ENCODE results near the gene ATE1. TPM values are rescaled to one million over a fixed set of nuclear protein-coding genes. Genes with fewer than 3 reads are reported as not detected.

Gene ATE1
- polyA plus RNA-seq, 2 of the 4 experiments (the other 2 are of a cell fraction), result 27.2 to 58.8 TPM

DNA sequence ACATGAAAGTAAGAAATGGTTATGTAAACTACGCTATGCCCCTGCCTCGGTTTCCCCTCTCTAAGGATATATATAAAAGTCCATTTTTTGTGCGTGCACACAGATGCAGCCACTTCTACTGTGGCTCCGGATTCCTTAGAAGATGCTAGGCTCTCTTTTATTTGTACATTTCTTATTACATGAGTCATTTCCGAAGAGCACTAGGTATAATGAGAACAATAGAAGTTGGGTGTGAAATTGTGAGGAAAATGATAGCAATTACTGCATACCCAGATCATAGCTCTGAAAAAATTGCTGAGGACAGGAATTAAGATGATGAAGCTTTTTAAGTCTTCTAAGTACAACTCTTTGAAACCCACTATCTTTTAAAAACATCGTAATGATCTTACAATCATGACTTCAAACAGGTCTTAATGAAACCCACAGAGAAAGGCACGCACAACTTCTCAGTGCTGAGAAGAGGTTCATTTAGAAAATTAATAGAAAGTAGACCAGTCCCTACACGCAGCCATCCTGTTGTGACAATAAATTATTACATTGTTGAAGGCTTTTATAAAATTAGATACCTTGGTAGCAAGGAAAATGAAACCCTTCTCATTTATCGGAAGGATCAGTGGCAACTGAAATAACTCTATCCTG, 233.4 kb downstream of the ATE1 start (continued):
- TF ChIP-seq CEBPB (IDR thresholded peaks at IDR 0.05), result no peak
- TF ChIP-seq HEYL (CRISPR knock-in tag; IDR thresholded peaks at IDR 0.05), result no peak
- TF ChIP-seq CBX8 (IDR thresholded peaks at IDR 0.05), result no peak
- TF ChIP-seq CTCF (IDR thresholded peaks at IDR 0.05), result no peak
- TF ChIP-seq HOXB5 (CRISPR knock-in tag; IDR thresholded peaks at IDR 0.05), result no peak
- no peak for TF ChIP-seq JUN (IDR thresholded peaks at IDR 0.05)
- TF ChIP-seq POLR2A (IDR thresholded peaks at IDR 0.05; ENCODE audit: low read length), result no peak
- TF ChIP-seq ZSCAN20 (CRISPR knock-in tag; IDR thresholded peaks at IDR 0.05), result no peak

GRCh38 chr10:121692626-121693025, 235.2 kb downstream of the ATE1 start:
- DNase-seq (ENCODE audit: low read depth in 1 of 2, low spot score in 1 of 2), result no peak
- ATAC-seq, result no peak
- H3K27ac ChIP-seq, result no peak overlapping the region
- H3K9me3 ChIP-seq, result no peaks in the 10 kb centered on the region
- ChIA-PET POLR2A (no interaction called here), CTCF (no interaction called here)
- H3K4me1 ChIP-seq, result no peaks in the 10 kb centered on the region
- TF ChIP-seq, protein P1, sequence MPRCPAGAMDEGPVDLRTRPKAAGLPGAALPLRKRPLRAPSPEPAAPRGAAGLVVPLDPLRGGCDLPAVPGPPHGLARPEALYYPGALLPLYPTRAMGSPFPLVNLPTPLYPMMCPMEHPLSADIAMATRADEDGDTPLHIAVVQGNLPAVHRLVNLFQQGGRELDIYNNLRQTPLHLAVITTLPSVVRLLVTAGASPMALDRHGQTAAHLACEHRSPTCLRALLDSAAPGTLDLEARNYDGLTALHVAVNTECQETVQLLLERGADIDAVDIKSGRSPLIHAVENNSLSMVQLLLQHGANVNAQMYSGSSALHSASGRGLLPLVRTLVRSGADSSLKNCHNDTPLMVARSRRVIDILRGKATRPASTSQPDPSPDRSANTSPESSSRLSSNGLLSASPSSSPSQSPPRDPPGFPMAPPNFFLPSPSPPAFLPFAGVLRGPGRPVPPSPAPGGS (IDR thresholded peaks at IDR 0.05), result no peak
- TF ChIP-seq EHMT2 (IDR thresholded peaks at IDR 0.05; ENCODE audit: low read depth) (no peak), POLR2A (IDR thresholded peaks at IDR 0.05; ENCODE audit: low read length) (no peak), USF2 (IDR thresholded peaks at IDR 0.05) (no peak), RARB (CRISPR knock-in tag; IDR thresholded peaks at IDR 0.05) (no peak), RAD21 (conservative IDR thresholded peaks at IDR 0.05 in 1 of 2, IDR thresholded peaks at IDR 0.05 in 1 of 2) (no peak), TP53 (CRISPR knock-in tag; IDR thresholded peaks at IDR 0.05) (no peak)
- TF ChIP-seq, protein P2, sequence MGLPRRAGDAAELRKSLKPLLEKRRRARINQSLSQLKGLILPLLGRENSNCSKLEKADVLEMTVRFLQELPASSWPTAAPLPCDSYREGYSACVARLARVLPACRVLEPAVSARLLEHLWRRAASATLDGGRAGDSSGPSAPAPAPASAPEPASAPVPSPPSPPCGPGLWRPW (IDR thresholded peaks at IDR 0.05), result no peak
- WGBS (ENCODE audit: missing lambda C conversion rate), result 63% methylated on average over 10 of the region's 10 CpGs
- H3K4me3 ChIP-seq, result no peak overlapping the region
- FAIRE-seq, result no peak
- no peak overlapping the region for H3K4me2 ChIP-seq

GRCh38 chr10:121690970-121691369, 236.9 kb downstream of the ATE1 start:
- WGBS (ENCODE audit: missing lambda C conversion rate), result 40% methylated on average over 3 of the region's 3 CpGs
- ATAC-seq, result no peak
- H3K4me1 ChIP-seq, result no peaks in the 10 kb centered on the region
- CTCF ChIA-PET, result no interaction called here
- DNase-seq (ENCODE audit: low read depth in 1 of 2, low spot score in 1 of 2), result no peak
- FAIRE-seq, result no peak
- H3K4me3 ChIP-seq, result no peak overlapping the region
- no peak overlapping the region for H3K4me2 ChIP-seq
- H3K27ac ChIP-seq, result no peak overlapping the region
- H3K9me3 ChIP-seq, result no peaks in the 10 kb centered on the region
- POLR2A ChIA-PET, result no interaction called here
- TF ChIP-seq BHLHE40 (IDR thresholded peaks at IDR 0.05; ENCODE audit: low read depth, low read length) (no peak), CBX2 (IDR thresholded peaks at IDR 0.05; ENCODE audit: borderline replicate concordance, low read depth) (no peak), CBX8 (IDR thresholded peaks at IDR 0.05) (no peak), HEYL (CRISPR knock-in tag; IDR thresholded peaks at IDR 0.05) (no peak), EP300 (IDR thresholded peaks at IDR 0.05) (no peak), EHMT2 (IDR thresholded peaks at IDR 0.05; ENCODE audit: low read depth) (no peak), KDM1A (IDR thresholded peaks at IDR 0.05; ENCODE audit: low read depth) (no peak)

Small RNA genes within 50 kb of the gene (small RNA-seq; reads per million reads assigned to genes)
- gene RF00019 (0 reads per million in 6 experiments), gene RF02219 (0 reads per million in 6 experiments)

Other genes with a start within 250 kb of the ATE1 start
- gene NSMCE4A, start 47.2 kb upstream of the ATE1 start, polyA plus RNA-seq (2011; rRNA removed), result 135 and 172 TPM in 2 replicates
- 61.9 to 70.6 TPM (median 67.2 TPM) in 3 replicates for gene NSMCE4A, start 47.2 kb upstream of the ATE1 start, polyA plus RNA-seq (2017; fragmentation: RNase III; extraction: RNeasy Plus Mini Kit Qiagen cat#74134 plus additional on column Dnase treatment)
- gene TACC2, start 61.1 kb upstream of the ATE1 start, polyA plus RNA-seq (2011; rRNA removed), result 128 and 170 TPM in 2 replicates
- 66.2 to 83.3 TPM (median 81.8 TPM) in 3 replicates for gene TACC2, start 61.1 kb upstream of the ATE1 start, polyA plus RNA-seq (2017; fragmentation: RNase III; extraction: RNeasy Plus Mini Kit Qiagen cat#74134 plus additional on column Dnase treatment)

Measured in A549 (cell line).